Nephron progenitor cell (in vitro differentiated cells): ENCODE results near the gene CENPA.
A peak's percentile ranks its signal among the peaks of the same experiment; 100 is the strongest.
"Not testable (repeated sequence)": the region's sequence is repeated elsewhere in the genome, so short reads cannot be mapped to it uniquely, and the experiment has no call there.

ENCODE experiments used
- DNase-seq: peaks from one replicate; pipeline ENCODE4 v3.0.0; 2021
- H3K27ac Mint-ChIP-seq: 2 replicates; pipeline ENCODE4 v1.8.0; 2021; ENCODE audit warnings: mild to moderate bottlenecking, moderate library complexity, mixed read lengths
- H3K27me3 Mint-ChIP-seq: 2 replicates; pipeline ENCODE4 v1.8.0; 2021; ENCODE audit warnings: mild to moderate bottlenecking, low read depth, mixed read lengths; ENCODE audit not compliant: poor library complexity
- H3K36me3 Mint-ChIP-seq: 2 replicates; pipeline ENCODE4 v1.8.0; 2021; ENCODE audit warnings: low read depth, mixed read lengths
- H3K4me1 Mint-ChIP-seq: 2 replicates; pipeline ENCODE4 v1.8.0; 2021; ENCODE audit warnings: mixed read lengths
- H3K4me3 Mint-ChIP-seq: 2 replicates; pipeline ENCODE4 v1.8.0; 2021; ENCODE audit warnings: mild to moderate bottlenecking, moderate library complexity, mixed read lengths
- H3K9me3 Mint-ChIP-seq: 2 replicates; pipeline ENCODE4 v1.8.0; 2021; ENCODE audit warnings: mild to moderate bottlenecking, moderate library complexity, mixed read lengths
- CTCF ChIP-seq: fragments of 200-600 bp; sonication (generic); IDR thresholded peaks from 2 replicates; pipeline ENCODE4 v1.5.0; 2021; ENCODE audit warnings: antibody characterized with exemption

The CENPA gene

GRCh38 chr2:26742048-26742770, 43.6 kb upstream of the CENPA start:
- Mint-ChIP-seq H3K27ac (no peak overlapping the region), H3K36me3 (no peaks in the 10 kb centered on the region), H3K4me3 (no peak overlapping the region), H3K4me1 (peaks cover 22% of the 10 kb centered on the region), H3K9me3 (no peaks in the 10 kb centered on the region), H3K27me3 (peaks cover 8% of the 10 kb centered on the region)
- no peak for TF ChIP-seq CTCF
- DNase-seq = no peak

DNA sequence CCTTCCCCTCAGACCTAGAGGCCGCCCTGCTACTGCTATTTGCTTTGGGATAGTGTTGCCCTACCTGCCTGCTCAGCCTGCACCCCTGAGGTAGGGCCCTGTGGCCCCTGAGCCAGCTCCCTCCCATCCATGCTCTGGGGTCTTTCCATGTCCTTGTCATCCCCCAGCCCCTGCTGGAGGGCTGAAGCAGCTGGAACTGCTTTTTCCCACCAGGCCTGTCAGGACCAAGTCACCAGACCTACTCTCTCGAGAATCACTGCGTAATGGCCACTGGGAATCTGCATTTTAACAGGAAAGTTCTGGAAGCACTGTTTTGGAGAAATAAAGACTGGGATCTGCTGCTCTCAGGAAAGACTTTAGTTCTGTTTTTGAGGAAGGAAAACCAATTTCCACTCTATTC, 42.0 kb upstream of the CENPA start:
- H3K4me1 Mint-ChIP-seq = peaks cover 22% of the 10 kb centered on the region
- no peaks in the 10 kb centered on the region for H3K9me3 Mint-ChIP-seq
- no peaks in the 10 kb centered on the region for H3K36me3 Mint-ChIP-seq
- H3K27me3 Mint-ChIP-seq = peaks cover 8% of the 10 kb centered on the region
- no peak overlapping the region for H3K27ac Mint-ChIP-seq
- H3K4me3 Mint-ChIP-seq = no peak overlapping the region
- no peak for DNase-seq
- TF ChIP-seq CTCF = no peak

- H3K27me3 Mint-ChIP-seq = peaks cover 8% of the 10 kb centered on the region
- DNase-seq = no peak
- H3K27ac Mint-ChIP-seq = no peak overlapping the region
- no peaks in the 10 kb centered on the region for H3K9me3 Mint-ChIP-seq
- no peaks in the 10 kb centered on the region for H3K36me3 Mint-ChIP-seq
- no peak overlapping the region for H3K4me3 Mint-ChIP-seq
- TF ChIP-seq CTCF = no peak
- H3K4me1 Mint-ChIP-seq = peaks cover 31% of the 10 kb centered on the region
These were observed 40.9 kb upstream of the CENPA start for GRCh38 chr2:26744953-26745352.

GRCh38 chr2:26745609-26746327, 40.1 kb upstream of the CENPA start:
- H3K9me3 Mint-ChIP-seq = no peaks in the 10 kb centered on the region
- H3K27ac Mint-ChIP-seq = no peak overlapping the region
- H3K36me3 Mint-ChIP-seq = no peaks in the 10 kb centered on the region
- DNase-seq = peak; percentile 91
- H3K4me3 Mint-ChIP-seq = no peak overlapping the region
- H3K4me1 Mint-ChIP-seq = peaks cover 34% of the 10 kb centered on the region
- peaks cover 8% of the 10 kb centered on the region for H3K27me3 Mint-ChIP-seq
- TF ChIP-seq CTCF = peak; percentile 95

GRCh38 chr2:26746934-26747333, 38.9 kb upstream of the CENPA start:
- Mint-ChIP-seq H3K4me3 (no peak overlapping the region), H3K36me3 (peaks cover 5% of the 10 kb centered on the region), H3K9me3 (peaks cover 8% of the 10 kb centered on the region), H3K27me3 (peaks cover 8% of the 10 kb centered on the region), H3K4me1 (peaks cover 31% of the 10 kb centered on the region), H3K27ac (no peak overlapping the region)
- no peak for TF ChIP-seq CTCF
- DNase-seq = no peak

DNA sequence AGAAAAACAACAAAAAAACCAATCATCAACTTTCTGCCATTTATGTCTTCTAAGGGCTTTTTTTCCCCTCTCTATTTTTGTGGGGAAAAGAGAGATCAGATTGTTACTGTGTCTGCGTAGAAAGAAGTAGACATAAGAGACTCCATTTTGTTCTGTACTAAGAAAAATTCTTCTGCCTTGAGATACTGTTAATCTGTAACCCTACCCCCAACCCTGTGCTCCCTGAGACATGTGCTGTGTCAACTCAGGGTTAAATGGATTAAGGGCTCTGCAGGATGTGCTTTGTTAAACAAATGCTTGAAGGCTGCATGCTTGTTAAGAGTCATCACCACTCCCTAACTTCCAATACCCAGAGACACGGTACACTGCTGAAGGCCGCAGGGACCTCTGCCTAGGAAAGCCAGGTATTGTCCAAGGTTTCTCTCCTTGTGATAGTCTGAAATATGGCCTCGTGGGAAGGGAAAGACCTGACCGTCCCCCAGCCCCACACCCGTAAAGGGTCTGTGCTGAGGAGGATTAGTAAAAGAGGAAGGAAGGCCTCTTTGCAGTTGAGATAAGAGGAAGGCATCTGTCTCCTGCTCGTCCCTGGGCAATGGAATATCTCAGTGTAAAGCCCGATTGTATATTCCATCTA, 36.0 kb upstream of the CENPA start:
- H3K9me3 Mint-ChIP-seq = peaks cover 13% of the 10 kb centered on the region
- peak overlapping the region; percentile 48 for H3K4me3 Mint-ChIP-seq
- not testable (repeated sequence) for H3K36me3 Mint-ChIP-seq, DNase-seq, H3K27me3 Mint-ChIP-seq
- H3K27ac Mint-ChIP-seq = peak overlapping the region; percentile 97
- H3K4me1 Mint-ChIP-seq = peaks cover 38% of the 10 kb centered on the region

DNA sequence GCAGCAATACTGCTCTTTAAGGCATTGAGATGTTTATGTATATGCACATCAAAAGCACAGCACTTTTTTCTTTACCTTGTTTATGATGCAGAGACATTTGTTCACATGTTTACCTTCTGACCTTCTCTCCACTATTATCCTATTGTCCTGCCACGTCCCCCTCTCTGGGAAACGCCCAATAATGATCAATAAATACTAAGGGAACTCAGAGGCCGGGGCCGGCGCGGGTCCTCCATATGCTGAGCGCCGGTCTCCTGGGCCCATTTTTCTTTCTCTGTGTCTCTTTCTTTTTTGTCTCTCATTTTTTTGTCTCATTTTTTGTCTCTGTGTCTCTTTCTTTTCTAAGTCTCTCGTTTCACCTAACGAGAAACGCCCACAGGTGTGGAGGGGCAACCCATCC, 35.4 kb upstream of the CENPA start:
- peaks cover 13% of the 10 kb centered on the region for H3K9me3 Mint-ChIP-seq

More for the DNA sequence above, 35.4 kb upstream of the CENPA start:
- H3K27ac Mint-ChIP-seq = peak overlapping the region; percentile 4
- DNase-seq, H3K36me3 Mint-ChIP-seq, H3K27me3 Mint-ChIP-seq: not testable (repeated sequence)
- peaks cover 43% of the 10 kb centered on the region for H3K4me1 Mint-ChIP-seq
- peak overlapping the region; percentile 5 for H3K4me3 Mint-ChIP-seq
